DND-41 (cell line): ENCODE data around the gene PRKRIP1.
"Not testable (repeated sequence)": the region's sequence is repeated elsewhere in the genome, so short reads cannot be mapped to it uniquely, and the experiment has no call there.

Source experiments
- CTCF ChIP-seq: IDR thresholded peaks from 2 replicates; pipeline ENCODE4 v1.5.1; 2012; ENCODE audit warnings: borderline replicate concordance, low read length, moderate library complexity, mild to moderate bottlenecking; ENCODE audit not compliant: poor library complexity, severe bottlenecking; ENCODE audit errors: extremely low read depth
- EZH2 ChIP-seq: IDR thresholded peaks from 3 replicates; pipeline ENCODE4 v1.6.1; 2012; ENCODE audit warnings: borderline replicate concordance, low read depth, mild to moderate bottlenecking, moderate library complexity, low read length, inconsistent platforms; ENCODE audit not compliant: severe bottlenecking

DNA sequence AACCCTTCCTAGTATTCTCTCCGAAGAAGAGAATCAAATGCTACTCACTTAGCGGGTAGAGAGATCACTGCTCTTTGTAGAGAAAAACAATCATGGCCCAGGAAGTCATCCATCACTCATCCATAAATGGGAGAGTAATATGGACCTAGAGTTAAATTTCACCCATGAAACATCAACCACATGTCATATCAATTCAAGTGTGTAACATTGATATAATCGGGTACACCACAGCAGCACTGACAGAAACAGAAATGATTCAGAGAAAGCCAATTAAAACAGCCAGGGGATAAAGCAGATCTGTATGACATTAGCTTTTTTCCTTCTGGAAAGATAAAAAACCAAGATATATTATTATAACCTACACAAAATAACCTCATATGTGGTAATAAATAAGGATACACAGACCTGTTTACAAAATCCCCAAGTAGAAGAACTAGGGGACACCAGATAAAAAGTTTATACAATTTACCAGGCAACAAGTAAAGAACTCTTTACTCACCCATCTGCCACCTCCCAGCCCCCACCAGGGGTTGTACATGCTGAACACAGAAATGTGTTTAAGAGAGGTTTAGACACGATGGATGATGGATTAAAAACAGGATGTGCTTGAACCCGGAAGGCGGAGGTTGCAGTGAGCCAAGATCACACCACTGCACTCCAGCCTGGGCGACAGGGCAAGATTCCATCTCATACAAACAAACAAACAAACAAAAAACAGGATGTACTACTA, 14.3 kb upstream of the PRKRIP1 start:
- TF ChIP-seq EZH2, CTCF: not testable (repeated sequence)
